HuH-7 (cell line): Measurements from ENCODE around the gene CIB4.

Experiments used
- DNase-seq: peaks from one replicate; pipeline ENCODE4 v3.0.0; 2011; ENCODE audit warnings: low spot score

The CIB4 gene

DNA sequence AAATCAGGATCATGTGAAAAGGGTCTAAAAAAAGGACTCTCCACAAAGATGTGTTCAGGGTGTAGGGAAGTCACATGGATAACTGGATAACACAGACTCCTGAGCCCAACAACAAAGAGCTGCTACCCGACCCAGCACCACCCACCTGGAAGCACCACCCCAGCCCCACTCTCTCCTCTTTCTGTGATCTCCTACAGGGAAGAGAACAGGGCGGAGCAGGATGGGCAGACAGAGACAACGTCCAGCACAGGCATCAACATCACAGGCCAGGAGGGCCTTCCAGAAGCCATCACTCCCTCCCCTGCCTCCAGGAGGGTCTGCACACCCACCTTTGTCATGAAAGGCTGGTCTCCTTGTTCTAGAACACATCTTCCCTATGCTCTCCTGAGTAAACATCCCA lies 1.3 kb upstream of the CIB4 start:
- DNase-seq, result no peak

DNA sequence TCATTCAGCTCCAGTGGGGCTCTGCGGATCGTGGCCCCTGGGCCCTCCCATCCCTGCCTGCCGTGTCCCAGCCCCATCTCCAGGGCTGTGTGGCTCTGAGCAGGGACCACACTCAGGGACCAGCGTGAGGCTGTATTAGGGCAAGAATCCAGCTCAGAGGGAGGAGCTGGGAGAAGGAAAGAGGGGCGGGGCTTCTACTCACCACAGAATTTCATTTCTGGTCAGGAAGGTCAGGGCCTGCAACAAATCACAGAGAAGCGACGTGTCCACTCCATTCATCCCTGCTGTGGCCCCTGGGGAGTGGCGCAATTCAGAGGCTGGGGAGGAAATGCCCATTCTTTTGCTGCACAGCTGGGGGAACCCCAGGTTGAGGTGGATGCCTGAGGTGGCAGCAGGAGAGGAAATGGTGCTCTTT lies 828 bp downstream of the CIB4 start:
- DNase-seq, result peak; percentile 28

DNA sequence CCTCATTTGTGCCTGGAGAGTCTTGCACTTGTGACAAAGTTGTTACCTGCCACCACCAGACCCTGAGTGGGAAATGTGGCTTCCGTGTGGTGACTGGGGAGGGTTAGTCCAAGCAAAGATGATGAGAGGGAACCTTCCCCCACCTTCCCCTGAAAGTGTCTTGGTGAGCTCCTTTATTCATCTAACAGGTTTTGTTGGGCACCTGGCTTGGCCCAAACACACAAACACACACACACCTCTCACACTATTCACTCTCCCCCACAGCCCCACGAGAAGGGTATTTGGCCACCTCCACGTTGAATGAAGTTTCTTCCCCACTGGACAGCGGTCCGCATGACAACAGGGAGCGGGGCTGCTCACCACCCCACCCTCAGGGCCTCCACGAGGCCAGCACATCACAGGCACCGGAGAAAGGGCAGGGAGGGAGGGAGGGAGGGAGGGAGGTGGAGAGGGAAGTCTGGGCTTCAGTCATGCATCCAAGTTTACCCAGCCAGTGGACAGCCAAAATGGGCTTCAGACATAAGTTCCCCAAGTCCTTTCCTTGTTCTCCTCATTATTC lies 1.4 kb downstream of the CIB4 start:
- no peak for DNase-seq

DNA sequence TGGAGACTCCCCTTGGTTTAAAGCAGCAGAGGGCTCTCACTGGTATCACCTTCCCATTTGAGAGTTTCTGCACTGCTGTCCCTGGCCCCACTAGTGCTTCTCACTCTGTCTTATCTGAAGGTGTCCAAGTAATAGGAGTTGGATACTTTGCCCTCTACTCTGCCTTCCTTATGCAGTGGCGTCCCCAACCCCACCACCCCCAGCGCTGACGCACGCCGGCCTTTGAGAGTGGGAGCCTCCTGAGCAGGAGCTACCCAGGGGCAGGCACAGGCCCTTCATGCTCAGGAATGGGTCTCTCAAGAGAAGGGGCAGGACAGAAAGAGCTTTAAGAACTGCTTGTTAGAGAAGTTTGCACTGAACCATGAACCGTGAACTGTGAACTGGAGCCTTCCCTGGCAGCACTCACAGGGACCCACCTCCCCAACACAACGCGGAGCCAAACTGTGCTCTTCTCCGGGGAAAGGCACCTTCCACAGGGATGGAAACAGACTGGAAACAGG lies 3.3 kb downstream of the CIB4 start:
- no peak for DNase-seq

DNA sequence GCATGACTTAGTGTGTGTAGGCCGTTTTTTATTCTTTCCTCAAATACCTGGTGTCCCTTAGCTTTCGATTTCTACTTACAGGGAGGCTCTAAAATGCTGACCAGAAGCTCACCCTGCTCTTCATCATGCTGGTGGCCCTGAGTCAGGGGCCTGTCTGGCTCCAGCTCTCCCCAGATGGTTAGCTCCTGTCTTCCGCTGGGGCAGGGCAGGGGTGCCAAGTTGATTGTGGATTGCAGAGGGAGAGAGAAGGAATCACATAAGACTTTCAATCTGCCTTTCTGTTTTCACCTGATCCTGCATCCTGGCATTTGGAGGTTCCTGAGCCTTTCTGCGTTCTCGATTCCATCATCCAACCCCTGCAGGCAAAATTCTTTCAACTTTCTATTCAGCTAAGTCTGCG lies 4.2 kb downstream of the CIB4 start:
- no peak for DNase-seq

DNA sequence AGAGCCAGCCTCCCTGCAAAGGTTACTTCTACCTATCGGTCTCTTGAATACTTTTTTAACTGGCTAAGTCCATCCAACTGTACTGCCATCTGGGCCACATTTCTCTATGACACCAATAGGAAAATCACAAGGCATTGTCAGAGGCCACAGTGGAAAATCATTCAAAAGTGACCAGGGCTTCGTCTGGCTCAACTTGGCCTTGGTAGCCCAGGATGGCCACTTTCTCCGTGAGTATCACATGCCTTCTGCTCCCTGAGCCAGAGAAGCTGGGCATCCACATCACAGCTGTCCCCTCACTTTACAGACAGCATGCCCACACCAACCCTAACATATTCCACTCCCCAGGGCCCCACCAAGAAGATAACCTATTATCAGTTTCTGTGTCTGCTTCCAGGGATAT lies 5.8 kb downstream of the CIB4 start:
- no peak for DNase-seq

DNA sequence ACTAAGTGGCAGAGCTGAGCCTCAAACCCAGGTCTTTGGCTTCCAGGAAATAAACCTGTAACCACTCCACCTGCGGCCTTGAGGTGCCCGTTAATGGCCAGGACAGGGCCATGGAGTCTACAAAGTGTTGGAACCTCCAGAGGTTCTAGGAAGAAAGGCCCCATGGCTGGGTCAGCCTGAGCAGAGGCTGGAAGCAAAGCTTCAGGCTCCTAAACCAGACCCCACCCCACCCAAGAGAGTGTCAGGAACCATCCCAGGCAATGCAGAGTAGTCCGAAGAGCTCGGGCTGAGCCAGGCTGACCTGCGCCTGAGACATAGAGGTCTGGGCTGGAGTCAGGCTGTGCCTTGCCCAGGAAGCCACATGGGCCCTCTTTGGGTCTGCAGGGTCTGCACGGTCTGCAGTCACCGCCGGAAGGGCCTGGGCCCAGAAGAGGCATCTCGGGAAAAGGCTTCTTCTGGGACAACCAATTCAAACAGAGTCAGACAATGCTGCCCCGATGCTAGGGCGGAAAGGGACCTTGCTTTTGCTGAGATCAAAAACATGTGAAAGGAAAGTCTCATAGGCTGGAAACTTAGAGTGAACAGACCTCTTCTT lies 6.4 kb downstream of the CIB4 start:
- no peak for DNase-seq

GRCh38 chr2:26633993-26634595 lies 7.1 kb downstream of the CIB4 start:
- DNase-seq, result no peak

GRCh38 chr2:26633351-26633945 lies 7.7 kb downstream of the CIB4 start:
- DNase-seq, result no peak

DNA sequence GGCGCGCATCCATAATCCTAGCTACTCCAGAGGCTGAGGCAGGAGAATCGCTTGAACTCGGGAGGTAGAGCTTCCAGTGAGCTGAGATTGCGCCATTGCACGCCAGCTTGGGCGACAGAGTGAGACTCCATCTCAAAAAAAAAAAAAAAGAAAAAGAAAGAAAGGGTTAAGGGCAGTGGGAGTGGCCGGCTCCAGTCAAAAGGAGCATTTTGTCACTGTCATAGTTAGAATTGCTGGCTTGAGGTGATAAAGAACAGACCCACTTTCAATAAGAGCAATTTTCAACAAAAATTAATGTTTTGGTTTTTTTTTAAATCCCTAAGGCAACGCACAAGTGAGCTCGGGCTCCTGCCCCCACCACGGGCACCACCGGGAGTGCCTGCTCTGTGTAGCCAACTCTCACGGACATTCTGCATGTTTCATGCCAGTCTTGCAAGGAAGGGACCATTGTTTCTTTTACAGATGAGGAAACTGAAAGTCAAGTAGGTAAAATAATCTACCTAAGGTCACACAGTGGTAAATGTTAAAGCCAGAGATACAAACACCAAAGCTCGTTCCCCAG lies 8.5 kb downstream of the CIB4 start:
- no peak for DNase-seq

- no peak for DNase-seq
These were observed 9.6 kb downstream of the CIB4 start for GRCh38 chr2:26631401-26632170.

DNA sequence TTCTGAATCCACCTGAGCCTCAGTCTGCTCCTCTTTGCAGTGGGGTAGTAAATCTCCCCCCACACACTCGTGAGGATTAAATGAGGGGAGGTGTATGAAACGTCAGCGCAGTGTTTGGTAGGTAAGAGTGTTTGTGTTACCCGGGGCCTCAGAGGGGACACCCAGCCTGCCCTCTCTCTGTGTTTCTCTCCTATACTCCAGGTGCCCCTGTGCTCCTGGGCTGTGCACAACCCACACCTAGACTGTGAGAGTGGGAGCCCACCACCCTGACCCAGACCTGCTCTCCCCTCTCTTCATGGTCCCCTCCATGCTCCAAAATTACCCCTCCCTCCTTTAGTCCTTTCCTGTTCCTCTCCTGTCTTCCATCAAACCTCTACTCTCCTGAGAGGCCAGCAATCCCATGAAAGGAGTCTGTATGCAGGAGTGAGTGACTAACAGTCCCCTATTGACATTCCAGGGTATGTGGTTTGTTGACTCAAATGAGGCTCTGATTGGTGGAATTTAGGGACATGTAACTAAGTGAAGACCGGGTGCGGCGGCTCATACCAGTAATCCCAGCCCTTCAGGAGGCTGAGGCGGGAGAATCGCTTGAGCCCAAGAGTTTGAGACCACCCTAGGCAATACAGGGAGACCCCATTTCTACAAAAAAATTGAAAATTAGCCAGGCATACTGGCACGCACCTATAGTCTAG lies 10.4 kb downstream of the CIB4 start:
- DNase-seq, result peak; percentile 72

DNA sequence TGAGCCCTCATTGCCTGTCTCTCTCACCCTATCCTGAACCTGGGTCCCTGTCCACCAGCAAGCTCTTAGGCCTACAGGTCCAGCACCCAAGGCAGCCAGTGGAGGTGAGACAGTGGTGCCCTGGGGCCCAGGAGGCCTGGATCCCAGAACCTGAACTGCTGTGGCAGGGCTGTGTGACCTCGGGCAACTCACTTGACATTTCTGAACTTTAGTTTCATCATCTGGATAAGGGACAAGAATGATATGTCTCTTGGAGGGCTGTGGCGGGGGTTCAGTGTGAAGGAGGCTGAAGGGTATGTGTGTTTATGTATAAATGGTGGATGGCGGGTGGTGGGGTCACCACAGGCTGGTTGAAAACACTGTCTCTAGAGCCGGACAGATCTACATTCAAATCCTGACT lies 10.9 kb downstream of the CIB4 start:
- DNase-seq, result no peak

DNA sequence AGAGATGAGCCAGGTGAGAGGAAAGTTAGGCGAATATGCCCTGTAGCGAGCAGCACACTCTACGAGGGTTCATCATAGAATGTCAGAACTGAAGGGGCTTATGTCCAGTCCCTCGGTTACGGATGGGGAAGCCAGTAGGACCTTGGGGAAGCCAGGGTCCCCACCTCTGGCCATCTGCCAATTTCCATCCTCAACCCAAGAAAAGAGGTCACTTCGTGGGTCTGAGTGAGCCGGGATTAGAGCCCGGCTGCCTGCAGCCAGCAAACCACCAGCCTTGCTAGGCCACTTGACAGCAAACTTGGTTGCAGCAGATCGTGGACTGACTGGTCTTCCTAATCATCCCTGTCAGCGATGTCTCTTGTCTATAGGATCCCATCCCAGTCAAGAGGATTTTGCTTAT lies 11.4 kb downstream of the CIB4 start:
- no peak for DNase-seq

GRCh38 chr2:26629346-26629630 lies 11.9 kb downstream of the CIB4 start:
- DNase-seq, result no peak

DNA sequence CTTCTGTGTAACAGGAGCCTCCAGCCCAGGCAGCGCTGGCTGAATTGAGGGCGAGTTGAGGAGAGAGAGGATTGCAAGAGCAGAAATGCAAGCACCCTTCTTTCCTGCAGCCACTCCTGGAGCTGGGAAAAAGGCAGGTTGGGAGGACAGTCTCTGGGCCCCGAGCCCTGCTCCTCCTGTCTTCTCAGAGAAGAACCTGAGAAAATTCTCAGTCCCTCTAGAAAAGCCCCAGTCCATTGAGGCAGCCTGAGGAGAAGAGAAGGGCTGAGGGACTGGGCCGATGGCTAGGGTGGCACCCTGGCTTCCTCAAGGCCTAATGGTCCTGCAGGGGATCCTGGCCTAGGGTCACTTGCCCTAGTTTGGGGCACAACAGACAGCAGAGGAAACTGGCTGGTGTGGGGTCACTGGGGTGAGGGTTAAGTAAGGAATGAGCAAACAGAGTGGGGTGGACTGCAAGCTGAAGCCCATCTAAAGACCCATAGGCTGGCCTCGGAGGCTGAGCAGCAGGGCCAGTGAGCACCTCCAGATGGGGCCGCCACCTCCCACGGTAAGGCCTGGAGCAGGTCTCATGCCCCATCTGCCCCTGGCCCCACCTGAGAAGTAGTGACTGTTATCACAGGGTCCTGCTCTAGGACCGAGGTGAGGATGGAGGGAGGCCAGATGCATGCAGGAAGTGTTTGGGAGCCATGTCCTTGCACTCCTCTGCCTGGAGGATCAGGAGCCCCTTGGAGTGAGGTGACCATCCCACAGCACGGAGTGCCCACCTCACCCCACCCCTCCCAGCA lies 12.4 kb downstream of the CIB4 start:
- no peak for DNase-seq

DNA sequence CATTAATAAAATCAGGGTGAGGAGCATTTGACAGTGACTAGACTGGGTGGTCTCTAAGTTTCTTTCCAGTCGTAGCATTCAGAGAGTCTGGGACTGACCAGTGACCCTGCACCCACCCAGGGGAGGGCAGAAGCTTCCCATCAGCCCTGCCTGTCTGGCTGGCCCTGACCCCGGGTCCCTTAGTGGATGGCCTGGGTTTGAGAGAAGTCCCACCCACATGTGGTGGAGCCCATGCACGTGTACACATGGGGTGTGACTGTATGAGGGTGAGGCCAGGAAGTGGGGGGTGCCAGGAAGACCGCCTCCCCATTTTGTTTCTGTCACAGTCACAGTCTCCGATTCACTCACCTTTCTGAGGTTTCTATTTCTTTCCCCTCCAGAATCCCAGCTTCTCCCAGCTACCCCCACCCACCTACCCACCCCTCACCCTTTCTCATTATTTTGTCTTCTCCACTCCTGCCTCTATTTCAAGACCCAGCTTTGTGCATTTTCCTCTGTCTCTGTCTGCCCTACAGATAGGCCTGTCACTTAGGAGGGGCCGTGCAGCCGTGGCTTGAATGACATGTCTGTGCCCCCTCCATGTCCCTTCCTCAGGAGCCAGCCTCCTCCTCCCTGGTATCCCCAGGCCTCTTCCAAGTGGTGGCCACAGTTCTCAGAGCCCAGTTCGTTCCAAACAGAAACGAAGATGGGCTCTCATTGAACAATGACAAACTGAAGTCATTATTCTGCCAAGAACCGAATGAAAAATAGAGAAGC lies 13.6 kb downstream of the CIB4 start:
- no peak for DNase-seq

DNA sequence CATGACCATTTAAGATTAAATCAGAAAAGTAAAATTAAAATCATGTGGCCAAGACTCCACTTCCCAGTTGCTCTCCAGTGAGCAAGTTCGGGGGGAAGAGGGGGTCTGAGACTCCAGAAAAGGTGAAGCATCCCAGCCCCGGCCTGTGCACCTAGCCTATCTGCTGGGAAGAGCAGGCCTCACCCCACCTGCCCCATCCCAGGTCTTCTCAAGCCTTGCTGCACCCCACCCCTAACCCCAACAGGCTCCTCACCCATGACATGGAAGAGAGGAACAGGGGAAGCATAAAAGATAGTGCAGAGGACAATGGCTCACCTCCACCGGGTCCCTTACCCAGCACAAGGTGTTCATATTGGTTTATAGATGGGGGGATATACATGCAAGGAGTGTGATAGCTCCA lies 14.6 kb downstream of the CIB4 start:
- no peak for DNase-seq

- no peak for DNase-seq
These were observed 17.3 kb downstream of the CIB4 start for GRCh38 chr2:26623541-26624495.
